GM23338 (cell line): ENCODE data around the gene TUBG1. TPM values are rescaled to one million over a fixed set of nuclear protein-coding genes. Genes with fewer than 3 reads are reported as not detected.

Source experiments
- ATAC-seq: fragments of 200-7000 bp; cut with Tn5 transposase; 3 replicates; pipeline ENCODE4 v1.9.1; 2020
- DNase-seq: peaks from one replicate; pipeline ENCODE4 v3.0.0-alpha.2; 2015; ENCODE audit warnings: low spot score
- H2AFZ ChIP-seq: fragments of 200-600 bp; sonication (generic); 2 replicates; pipeline ENCODE4 v1.8.0; 2016; ENCODE audit warnings: antibody characterized with exemption, mild to moderate bottlenecking, moderate library complexity
- H3F3A ChIP-seq: fragments of 200-600 bp; sonication (generic); replicated peaks from 2 replicates; pipeline ENCODE4 v1.8.0; 2017; ENCODE audit warnings: antibody characterized with exemption, mixed run types, low read depth
- H3K27ac ChIP-seq: fragments of 200-600 bp; sonication (generic); 2 replicates; pipeline ENCODE4 v1.6.1; 2016; ENCODE audit warnings: low read depth
- H3K27me3 ChIP-seq: fragments of 200-600 bp; sonication (generic); 2 replicates; pipeline ENCODE4 v1.8.0; 2016; ENCODE audit warnings: mild to moderate bottlenecking, mixed run types, moderate library complexity; ENCODE audit not compliant: insufficient read depth
- H3K36me3 ChIP-seq: fragments of 200-600 bp; sonication (generic); 2 replicates; pipeline ENCODE4 v1.8.0; 2016; ENCODE audit warnings: mild to moderate bottlenecking; ENCODE audit not compliant: insufficient read depth
- H3K4me1 ChIP-seq: fragments of 200-600 bp; sonication (generic); 2 replicates; pipeline ENCODE4 v1.8.0; 2016; ENCODE audit warnings: mild to moderate bottlenecking, moderate library complexity; ENCODE audit not compliant: insufficient read depth
- H3K4me2 ChIP-seq: fragments of 200-600 bp; sonication (generic); 2 replicates; pipeline ENCODE4 v1.7.1; 2017; ENCODE audit warnings: mixed run types
- H3K4me3 ChIP-seq: fragments of 200-600 bp; sonication (generic); 2 replicates; pipeline ENCODE4 v1.6.1; 2016; ENCODE audit warnings: mixed run types
- H3K79me2 ChIP-seq: fragments of 200-600 bp; sonication (generic); replicated peaks from 2 replicates; pipeline ENCODE4 v1.8.0; 2017; ENCODE audit warnings: mild to moderate bottlenecking; ENCODE audit not compliant: insufficient read depth
- H3K9me2 ChIP-seq: fragments of 200-600 bp; sonication (generic); 2 replicates; pipeline ENCODE4 v1.8.0; 2017; ENCODE audit not compliant: insufficient read depth
- H4K20me1 ChIP-seq: fragments of 200-600 bp; sonication (generic); replicated peaks from 2 replicates; pipeline ENCODE4 v1.8.0; 2017; ENCODE audit warnings: mild to moderate bottlenecking; ENCODE audit not compliant: insufficient read depth
- H3K27ac Mint-ChIP-seq: 2 replicates; pipeline ENCODE4 v1.8.0; 2020; ENCODE audit warnings: inconsistent platforms, mild to moderate bottlenecking, moderate library complexity, mixed read lengths
- H3K27me3 Mint-ChIP-seq: 3 replicates; pipeline ENCODE4 v1.8.0; 2022; ENCODE audit warnings: low read depth, mild to moderate bottlenecking, moderate library complexity, mixed read lengths, inconsistent platforms; ENCODE audit not compliant: insufficient read depth, poor library complexity
- H3K36me3 Mint-ChIP-seq: 3 replicates; pipeline ENCODE4 v1.8.0; 2021; ENCODE audit warnings: low read depth, mild to moderate bottlenecking, inconsistent platforms, moderate library complexity, mixed read lengths
- H3K4me1 Mint-ChIP-seq: 3 replicates; pipeline ENCODE4 v1.8.0; 2020; ENCODE audit warnings: mild to moderate bottlenecking, inconsistent platforms, mixed read lengths
- H3K4me3 Mint-ChIP-seq: 3 replicates; pipeline ENCODE4 v1.8.0; 2021; ENCODE audit warnings: moderate library complexity, mild to moderate bottlenecking, inconsistent platforms, mixed read lengths
- H3K9me3 Mint-ChIP-seq: 3 replicates; pipeline ENCODE4 v1.8.0; 2020; ENCODE audit warnings: moderate library complexity, mild to moderate bottlenecking, inconsistent platforms, mixed read lengths
- CREB1 ChIP-seq: fragments of 250-450 bp; sonication (Bioruptor Pico); IDR thresholded peaks from 2 replicates; pipeline ENCODE4 v1.5.0; 2020; ENCODE audit warnings: low read depth, mild to moderate bottlenecking, moderate library complexity
- CTCF ChIP-seq, 2 experiments: fragments of 200-600 bp in 1 of 2; sonication (generic) in 1 of 2; conservative IDR thresholded peaks; 2 replicates each; pipeline versions ENCODE4 v1.5.1 to v1.6.1; 2016 to 2017; ENCODE audit warnings: antibody characterized with exemption in 2 of 2, low read depth in 2 of 2, mild to moderate bottlenecking in 2 of 2, moderate library complexity in 1 of 2
- ETS1 ChIP-seq: IDR thresholded peaks from 2 replicates; pipeline ENCODE4 v1.6.1; 2016; ENCODE audit warnings: antibody characterized with exemption
- EZH2 ChIP-seq: fragments of 200-600 bp; sonication (generic); IDR thresholded peaks from one replicate; pipeline ENCODE4 v1.8.0; 2017; ENCODE audit warnings: antibody characterized with exemption, mild to moderate bottlenecking, low read depth; ENCODE audit not compliant: unreplicated experiment
- EZH2phosphoT487 ChIP-seq: fragments of 200-600 bp; sonication (generic); IDR thresholded peaks from one replicate; pipeline ENCODE4 v1.8.1; 2018; ENCODE audit warnings: antibody characterized with exemption; ENCODE audit not compliant: unreplicated experiment
- JUNB ChIP-seq: IDR thresholded peaks from one replicate; pipeline ENCODE4 v1.6.1; 2016; ENCODE audit warnings: antibody characterized with exemption; ENCODE audit not compliant: unreplicated experiment
- NANOG ChIP-seq: IDR thresholded peaks from 2 replicates; pipeline ENCODE4 v1.6.1; 2016; ENCODE audit warnings: antibody characterized with exemption, borderline replicate concordance
- REST ChIP-seq: IDR thresholded peaks from one replicate; pipeline ENCODE4 v1.6.1; 2018; ENCODE audit warnings: antibody characterized with exemption; ENCODE audit not compliant: unreplicated experiment
- STAT1 ChIP-seq: IDR thresholded peaks from one replicate; pipeline ENCODE4 v1.6.1; 2016; ENCODE audit warnings: antibody characterized with exemption; ENCODE audit not compliant: unreplicated experiment
- ZNF331 ChIP-seq: fragments of 250-450 bp; sonication (Bioruptor Pico); IDR thresholded peaks from 2 replicates; pipeline ENCODE4 v1.5.0; 2020; ENCODE audit warnings: low read depth, mild to moderate bottlenecking, moderate library complexity
- polyA plus RNA-seq: library from polyadenylated mRNA; unstranded; fragments of >200 nt; fragmentation: Nextera tagmentation; extraction: Ambion mirVana; gene quantifications from 2 replicates; pipeline ENCODE4 v1.2.1, GENCODE V29; 2016
- total RNA-seq: library from RNA; depleted of rRNA; stranded (reverse); fragments of >200 nt; shearing (Covaris generic); gene quantifications from 2 replicates; pipeline ENCODE4 v1.2.3, GENCODE V29; 2014

Gene TUBG1
- total and polyA plus RNA-seq, 2 experiments from 2014 or later = 101 to 117 TPM

- Mint-ChIP-seq H3K27me3 (peaks cover 4% of the 10 kb centered on the region), H3K4me3 (peak overlapping the region; percentile 97), H3K9me3 (no peaks in the 10 kb centered on the region; the same call in 2 of the 3 replicates), H3K4me1 (peaks cover 6% of the 10 kb centered on the region; the same call in 2 of the 3 replicates), H3K36me3 (peaks cover 19% of the 10 kb centered on the region), H3K27ac (no peak overlapping the region)
- peaks cover 42% of the 10 kb centered on the region for H4K20me1 ChIP-seq
- H2AFZ ChIP-seq = no peak overlapping the region
- DNase-seq (no peak), ATAC-seq (no peak)
- TF ChIP-seq NANOG (no peak), JUNB (no peak), EZH2 (no peak), ZNF331 (CRISPR knock-in tag) (no peak), ETS1 (no peak), CTCF (conservative IDR thresholded peaks at IDR 0.05; ENCODE audit: low read depth in 2 of 2) (no peak), EZH2phosphoT487 (no peak), STAT1 (no peak), CREB1 (CRISPR knock-in tag) (no peak)
- H3K27me3 ChIP-seq = no peaks in the 10 kb centered on the region
- peaks cover 18% of the 10 kb centered on the region for H3K4me1 ChIP-seq
- no peaks in the 10 kb centered on the region for H3K9me2 ChIP-seq
- peaks cover 72% of the 10 kb centered on the region for H3K79me2 ChIP-seq
- no peak overlapping the region for H3K27ac ChIP-seq
- peak overlapping the region; percentile 100 for H3K4me2 ChIP-seq
- H3F3A ChIP-seq = peaks cover 9% of the 10 kb centered on the region; the same call in 1 of the 2 replicates
- peak overlapping the region; percentile 99 for H3K4me3 ChIP-seq
- H3K36me3 ChIP-seq = peaks cover 11% of the 10 kb centered on the region; the same call in 1 of the 2 replicates
Observed at GRCh38 chr17:42607769-42608168, 1.7 kb upstream of the TUBG1 start.

- peak; percentile 58 for DNase-seq
Observed at GRCh38 chr17:42608305-42609181, 940 bp upstream of the TUBG1 start.

More at GRCh38 chr17:42608305-42609181, 940 bp upstream of the TUBG1 start:
- Mint-ChIP-seq H3K4me1 (peaks cover 6% of the 10 kb centered on the region; the same call in 2 of the 3 replicates), H3K9me3 (no peaks in the 10 kb centered on the region; the same call in 2 of the 3 replicates), H3K36me3 (peaks cover 26% of the 10 kb centered on the region), H3K4me3 (peak overlapping the region; percentile 97), H3K27ac (peak overlapping the region; percentile 87), H3K27me3 (peaks cover 4% of the 10 kb centered on the region)
- ATAC-seq = peak; percentile 69
- Histone ChIP-seq H3K9me2 (no peaks in the 10 kb centered on the region), H4K20me1 (peaks cover 45% of the 10 kb centered on the region), H2AFZ (peak overlapping the region; percentile 94), H3K4me3 (peak overlapping the region; percentile 99), H3K36me3 (peaks cover 13% of the 10 kb centered on the region; the same call in 1 of the 2 replicates), H3K79me2 (peaks cover 64% of the 10 kb centered on the region), H3K27ac (peak overlapping the region; percentile 86), H3F3A (peaks cover 9% of the 10 kb centered on the region; the same call in 1 of the 2 replicates), H3K4me1 (peaks cover 18% of the 10 kb centered on the region), H3K4me2 (peak overlapping the region; percentile 100), H3K27me3 (no peaks in the 10 kb centered on the region)
- no peak for TF ChIP-seq REST
- TF ChIP-seq EZH2phosphoT487 = no peak
- TF ChIP-seq CTCF (conservative IDR thresholded peaks at IDR 0.05; ENCODE audit: low read depth in 2 of 2) = peak in 1 of 2 experiments; percentile 23; a peak in 1 of 4 replicates
